Endothelial cell of umbilical vein (primary cell): ENCODE results near the gene SLC26A11. TPM values are rescaled to one million over a fixed set of nuclear protein-coding genes. Genes with fewer than 3 reads are reported as not detected.

Experiments used
- BruUV-seq: library from RNA; stranded (reverse); fragments of 400-500 nt; replicated peaks from 2 replicates; lab custom pipeline; 2021; lab: Mats Ljungman, UMichigan
- CTCF ChIA-PET: fragments of 300-600, 350-600 bp; sonication (Branson Sonifier 250); formaldehyde crosslinking; loops from one replicate; lab custom pipeline; 2021; ENCODE audit warnings: antibody characterized with exemption, inconsistent platforms; lab: Charles Lee
- POLR2A ChIA-PET: fragments of 300-600, 350-600 bp; sonication (Branson Sonifier 250); formaldehyde crosslinking; loops from one replicate; lab custom pipeline; 2021; ENCODE audit warnings: antibody characterized with exemption, inconsistent platforms; lab: Charles Lee
- DNase-seq: peaks from one replicate; pipeline ENCODE4 v3.0.0-alpha.2; 2011; ENCODE audit warnings: low read depth, low spot score
- FAIRE-seq: peaks from 2 replicates; lab custom pipeline; 2011; peaks lifted over from hg19 to GRCh38; lab: Jason Lieb, UNC
- H2AFZ ChIP-seq: 2 replicates; pipeline ENCODE4 v1.6.0; 2012; ENCODE audit warnings: low read depth, low read length, control low read depth, inconsistent platforms
- H3K27ac ChIP-seq: 2 replicates; pipeline ENCODE4 v1.5.1; 2011; ENCODE audit warnings: low read depth, mild to moderate bottlenecking, control low read depth, low read length, moderate library complexity; ENCODE audit not compliant: insufficient read depth
- H3K27me3 ChIP-seq, 2 experiments: 2 replicates each; pipeline versions ENCODE4 v1.6.0 to v1.6.1; 2011; ENCODE audit warnings: low read length in 2 of 2, mixed read lengths in 1 of 2; ENCODE audit not compliant: control insufficient read depth in 2 of 2, insufficient read depth in 2 of 2
- H3K36me3 ChIP-seq, 2 experiments: 2 replicates in 1 of 2; 3 replicates in 1 of 2; pipeline ENCODE4 v1.5.1; 2011; ENCODE audit warnings: low read length in 2 of 2, mild to moderate bottlenecking in 1 of 2, moderate library complexity in 1 of 2; ENCODE audit not compliant: control insufficient read depth in 2 of 2, insufficient read depth in 2 of 2; ENCODE audit errors: extremely low read depth in 1 of 2
- H3K4me1 ChIP-seq: 3 replicates; pipeline ENCODE4 v1.5.1; 2011; ENCODE audit warnings: mild to moderate bottlenecking, low read length; ENCODE audit not compliant: control insufficient read depth, insufficient read depth; ENCODE audit errors: extremely low read depth
- H3K4me2 ChIP-seq: 2 replicates; pipeline ENCODE4 v1.6.1; 2011; ENCODE audit warnings: low read length, control low read depth, mixed read lengths; ENCODE audit not compliant: insufficient read depth
- H3K4me3 ChIP-seq, 3 experiments: fragments of 200-600 bp in 1 of 3; sonication (generic), shearing (Covaris generic) in 1 of 3; replicated peaks in 1 of 3; 2 replicates each; pipeline ENCODE4 v1.5.1; 2011 to 2016; ENCODE audit warnings: control low read depth in 3 of 3, low read length in 3 of 3, mild to moderate bottlenecking in 2 of 3, inconsistent platforms in 1 of 3, low read depth in 1 of 3, moderate library complexity in 1 of 3; ENCODE audit not compliant: insufficient read depth in 1 of 3
- H3K79me2 ChIP-seq: 2 replicates; pipeline ENCODE4 v1.6.0; 2012; ENCODE audit warnings: low read length, inconsistent platforms; ENCODE audit not compliant: control insufficient read depth, insufficient read depth
- H3K9ac ChIP-seq: replicated peaks from 2 replicates; pipeline ENCODE3; 2011; ENCODE audit warnings: low read length, control low read depth; ENCODE audit not compliant: insufficient read depth; ENCODE audit errors: extremely low read depth
- H3K9me1 ChIP-seq: replicated peaks from 3 replicates; pipeline ENCODE4 v1.6.0; 2011; ENCODE audit warnings: mild to moderate bottlenecking, low read length; ENCODE audit not compliant: control insufficient read depth, insufficient read depth; ENCODE audit errors: extremely low read depth
- H3K9me3 ChIP-seq: replicated peaks from 2 replicates; pipeline ENCODE4 v1.5.1; 2012; ENCODE audit warnings: low read length, inconsistent platforms; ENCODE audit not compliant: control insufficient read depth, insufficient read depth
- H4K20me1 ChIP-seq: replicated peaks from 2 replicates; pipeline ENCODE3; 2011; ENCODE audit warnings: mild to moderate bottlenecking, low read length; ENCODE audit not compliant: control insufficient read depth, insufficient read depth; ENCODE audit errors: extremely low read depth
- CTCF ChIP-seq, 2 donors: IDR thresholded peaks; 1 replicate in 1 of 2; 2 replicates in 1 of 2; pipeline ENCODE4 v1.5.1; 2011; ENCODE audit warnings: low read length in 2 of 2, mild to moderate bottlenecking in 2 of 2, moderate library complexity in 2 of 2, control low read depth in 1 of 2, inconsistent platforms in 1 of 2, low read depth in 1 of 2; ENCODE audit not compliant: insufficient read depth in 1 of 2; ENCODE audit errors: extremely low read depth in 1 of 2
- EZH2 ChIP-seq: IDR thresholded peaks from 2 replicates; pipeline ENCODE4 v1.6.1; 2012; ENCODE audit warnings: borderline replicate concordance, low read depth, mild to moderate bottlenecking, moderate library complexity, low read length, inconsistent platforms; ENCODE audit not compliant: severe bottlenecking
- FOS ChIP-seq: IDR thresholded peaks from 2 replicates; pipeline ENCODE4 v1.6.1; 2011; ENCODE audit warnings: mild to moderate bottlenecking, low read length, moderate library complexity, borderline replicate concordance; ENCODE audit not compliant: insufficient read depth
- GATA2 ChIP-seq: IDR thresholded peaks from 2 replicates; pipeline ENCODE4 v1.7.0; 2011; ENCODE audit warnings: low read depth, mild to moderate bottlenecking, moderate library complexity, mixed read lengths, low read length; ENCODE audit not compliant: insufficient read length, insufficient read depth
- JUN ChIP-seq: IDR thresholded peaks from 2 replicates; pipeline ENCODE4 v1.6.1; 2011; ENCODE audit warnings: borderline replicate concordance, low read depth; ENCODE audit not compliant: insufficient read length, insufficient read depth
- MAX ChIP-seq: IDR thresholded peaks from 2 replicates; pipeline ENCODE4 v1.6.1; 2011; ENCODE audit not compliant: insufficient read depth, insufficient read length
- MYC ChIP-seq: IDR thresholded peaks from one replicate; pipeline ENCODE4 v1.6.1; 2011; ENCODE audit warnings: mild to moderate bottlenecking, low read depth, low read length
- POLR2A ChIP-seq: IDR thresholded peaks from 2 replicates; pipeline ENCODE4 v1.6.1; 2012; ENCODE audit warnings: low read depth, mild to moderate bottlenecking, control low read depth, low read length
- POLR2AphosphoS5 ChIP-seq: IDR thresholded peaks from 2 replicates; pipeline ENCODE4 v1.6.1; 2012; ENCODE audit warnings: low read depth, mild to moderate bottlenecking, control low read depth, low read length, moderate library complexity; ENCODE audit not compliant: insufficient read depth
- dilution Hi-C: fragments of 300-500 bp; cut with MboI; formaldehyde crosslinking; loops from one replicate; pipeline ENCODE4 v1.15.0; 2019; ENCODE audit warnings: low sequenced_read_pairs; ENCODE audit not compliant: extremely low pct_ligation_motif_present
- intact Hi-C: fragments of 100-400 bp; cut with micrococcal nuclease; formaldehyde crosslinking; loops from one replicate; pipeline ENCODE4 v1.10.0; 2022
- polyA plus RNA-seq, 4 experiments: library from polyadenylated mRNA; depleted of rRNA in 3 of 4; stranded (reverse) in 3 of 4; unstranded in 1 of 4; fragments of >200 nt; gene quantifications; 2 replicates each; pipeline versions ENCODE4 v1.2.1 to v1.2.3, GENCODE V29; 2011 to 2012; ENCODE audit warnings: missing spikeins in 1 of 4
- total RNA-seq: library from RNA; stranded (reverse); gene quantifications from 2 replicates; pipeline ENCODE4 v1.2.3, GENCODE V29; 2021

SLC26A11 gene
- total and polyA plus RNA-seq, 2 donors (not counting 3 experiments of a cell fraction or from before 2014, with no cell fraction given), result 25.2 to 33.0 TPM

GRCh38 chr17:80210348-80211108 lies 9.7 kb upstream of the SLC26A11 start:
- Histone ChIP-seq H3K4me1 (no peaks in the 10 kb centered on the region), H3K4me2 (no peak overlapping the region), H3K9me3 (no peaks in the 10 kb centered on the region), H3K27ac (no peak overlapping the region), H3K4me3 (no peak overlapping the region), H3K27me3 (no peaks in the 10 kb centered on the region), H3K36me3 (peaks cover 8 to 44% of the 10 kb centered on the region in 2 experiments), H2AFZ (no peak overlapping the region), H3K79me2 (no peaks in the 10 kb centered on the region), H3K9me1 (no peaks in the 10 kb centered on the region), H4K20me1 (no peaks in the 10 kb centered on the region), H3K9ac (no peak overlapping the region)
- POLR2A ChIA-PET, result no interaction called here
- no TSS peak for BruUV-seq
- no peak for TF ChIP-seq POLR2AphosphoS5
- no peak for TF ChIP-seq GATA2
- no peak for DNase-seq
- FAIRE-seq, result no peak
- intact Hi-C loops (no loop called here), dilution Hi-C loops (no loop called here)
- CTCF ChIA-PET, result interaction anchor here (0.7 to 2.8 kb wide), 2 partner anchors 15 kb away, joined by 3 to 10 read pairs; no protein-coding TSS in a partner anchor

GRCh38 chr17:80212109-80212508 lies 8.1 kb upstream of the SLC26A11 start:
- H3K27me3 ChIP-seq, result no peaks in the 10 kb centered on the region
- H3K9ac ChIP-seq, result no peak overlapping the region
- H3K27ac ChIP-seq, result no peak overlapping the region
- DNase-seq (no peak), FAIRE-seq (no peak)
- no peaks in the 10 kb centered on the region for H3K9me3 ChIP-seq
- no TSS peak for BruUV-seq
- POLR2A ChIA-PET, result no interaction called here
- dilution Hi-C loops (no loop called here), intact Hi-C loops (no loop called here)
- H3K4me2 ChIP-seq, result no peak overlapping the region
- no peaks in the 10 kb centered on the region for H3K79me2 ChIP-seq
- H3K36me3 ChIP-seq, result peaks cover 8 to 50% of the 10 kb centered on the region in 2 experiments
- H3K4me3 ChIP-seq, result no peak overlapping the region
- no peak overlapping the region for H2AFZ ChIP-seq
- H3K9me1 ChIP-seq, result no peaks in the 10 kb centered on the region
- no peaks in the 10 kb centered on the region for H3K4me1 ChIP-seq
- CTCF ChIA-PET, result interaction anchor here (0.5 to 2.8 kb wide), 2 partner anchors 17 to 37 kb away, joined by 3 to 10 read pairs; no protein-coding TSS in a partner anchor
- TF ChIP-seq MAX (no peak), POLR2A (no peak), GATA2 (no peak), FOS (no peak), MYC (no peak), CTCF (IDR thresholded peaks at IDR 0.05; ENCODE audit: extremely low read depth in 1 of 2, insufficient read depth in 1 of 2, low read depth in 1 of 2, low read length in 2 of 2) (no peak), EZH2 (no peak), POLR2AphosphoS5 (no peak), JUN (no peak)
- no peaks in the 10 kb centered on the region for H4K20me1 ChIP-seq
